Measurements from ENCODE around the gene P2RX3.
"Not testable (repeated sequence)": the region's sequence is repeated elsewhere in the genome, so short reads cannot be mapped to it uniquely, and the experiment has no call there.

Gene P2RX3

GRCh38 chr11:57403003-57403801 lies 65.0 kb downstream of the P2RX3 start:
- DNase-seq = not testable (repeated sequence)

- DNase-seq = peak; percentile 58 to 59
Measured at GRCh38 chr11:57403802-57404147, 65.6 kb downstream of the P2RX3 start.

DNA sequence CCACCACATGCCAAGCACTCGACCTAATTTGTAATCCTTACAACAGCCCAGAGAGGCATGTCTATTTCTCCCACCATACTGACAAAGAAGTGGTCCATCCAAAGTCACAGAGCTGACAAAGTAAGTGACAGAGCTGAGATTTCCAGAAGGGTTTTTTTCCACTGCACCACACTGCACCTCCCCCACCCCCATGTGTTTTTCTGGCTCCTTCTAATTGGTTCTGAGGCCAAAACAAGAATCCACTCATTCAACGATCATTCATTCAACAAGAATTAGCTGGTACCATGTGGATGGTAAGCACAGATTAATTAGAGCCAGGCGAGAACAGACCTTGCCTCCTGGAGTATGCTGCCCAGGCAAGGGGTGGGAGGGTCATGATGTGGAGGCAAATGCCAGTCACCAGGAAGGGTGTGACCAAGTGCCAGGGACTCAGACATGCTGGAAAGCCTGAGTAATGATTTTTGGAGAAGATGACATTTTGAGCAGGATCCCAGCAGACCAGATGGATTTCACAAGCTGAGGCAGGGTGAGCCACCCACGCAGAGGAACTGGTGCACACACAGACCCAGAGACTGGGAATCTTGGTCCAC lies 67.2 kb downstream of the P2RX3 start:
- peak; percentile 59 to 88 for DNase-seq

- DNase-seq = peak; percentile 67 to 83
Measured at GRCh38 chr11:57406337-57406904, 68.3 kb downstream of the P2RX3 start.

DNA sequence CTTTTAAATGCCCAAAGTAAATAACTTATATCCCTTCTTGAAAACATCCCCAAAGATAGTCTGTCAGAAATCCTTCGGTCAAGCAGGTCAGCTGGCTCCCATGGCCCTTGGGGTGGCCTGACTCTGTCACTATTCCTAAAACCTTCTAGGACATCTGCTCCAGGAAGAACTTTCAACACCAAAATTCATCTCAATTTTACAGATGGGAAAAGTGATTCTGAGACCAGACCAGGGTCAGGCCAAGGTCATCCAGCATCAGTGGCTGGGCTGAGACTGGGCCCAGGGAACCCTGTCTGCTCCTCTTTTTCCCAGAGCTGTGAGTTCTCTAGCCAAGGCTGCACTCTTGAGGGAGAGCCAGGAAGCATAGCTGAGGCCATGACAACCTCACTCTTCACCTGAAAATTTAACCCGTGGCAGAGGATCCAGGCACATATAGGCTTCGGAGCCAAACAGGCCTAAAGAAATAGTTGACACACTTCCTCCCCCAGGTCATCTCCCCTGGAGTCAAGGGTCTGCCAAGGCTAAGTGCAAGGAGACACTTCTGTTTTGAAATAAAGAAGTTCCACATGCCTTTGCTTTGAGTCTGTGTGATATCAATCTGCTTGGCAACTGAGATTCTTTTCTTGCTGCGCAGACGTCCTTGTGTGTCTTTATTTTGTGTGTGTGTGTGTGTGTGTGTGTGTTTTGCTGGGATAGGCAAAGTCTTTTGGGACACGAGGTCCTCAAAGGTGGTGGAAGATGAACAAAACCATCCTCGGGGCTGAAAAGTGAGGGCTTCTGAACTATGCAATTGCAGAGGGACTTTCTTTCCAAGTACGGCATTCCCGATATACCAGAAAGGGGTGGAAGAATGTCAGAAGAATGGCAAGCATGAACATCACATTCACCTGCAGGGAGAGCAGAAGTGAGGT lies 69.1 kb downstream of the P2RX3 start:
- DNase-seq = no peak

GRCh38 chr11:57407941-57408475 lies 69.9 kb downstream of the P2RX3 start:
- DNase-seq = no peak

DNA sequence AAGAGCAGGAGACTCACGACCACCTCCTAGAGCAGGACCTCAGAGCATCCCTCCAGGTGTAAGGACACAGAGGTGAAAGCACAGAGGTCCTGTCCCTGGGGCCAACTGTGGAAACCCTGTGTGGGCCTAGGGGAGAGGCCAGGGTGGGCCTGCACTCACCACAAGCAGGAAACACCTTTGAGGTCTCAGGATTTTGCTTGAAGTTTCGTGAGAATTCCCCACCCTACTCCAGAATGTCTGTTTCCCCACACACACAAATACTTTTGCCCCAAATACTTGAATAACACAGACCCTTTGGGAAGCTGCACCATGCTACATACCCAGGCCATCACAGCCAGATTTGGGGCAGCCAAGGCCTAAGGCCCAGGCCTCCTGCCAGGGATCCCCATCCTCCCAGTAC lies 70.6 kb downstream of the P2RX3 start:
- no peak for DNase-seq

DNA sequence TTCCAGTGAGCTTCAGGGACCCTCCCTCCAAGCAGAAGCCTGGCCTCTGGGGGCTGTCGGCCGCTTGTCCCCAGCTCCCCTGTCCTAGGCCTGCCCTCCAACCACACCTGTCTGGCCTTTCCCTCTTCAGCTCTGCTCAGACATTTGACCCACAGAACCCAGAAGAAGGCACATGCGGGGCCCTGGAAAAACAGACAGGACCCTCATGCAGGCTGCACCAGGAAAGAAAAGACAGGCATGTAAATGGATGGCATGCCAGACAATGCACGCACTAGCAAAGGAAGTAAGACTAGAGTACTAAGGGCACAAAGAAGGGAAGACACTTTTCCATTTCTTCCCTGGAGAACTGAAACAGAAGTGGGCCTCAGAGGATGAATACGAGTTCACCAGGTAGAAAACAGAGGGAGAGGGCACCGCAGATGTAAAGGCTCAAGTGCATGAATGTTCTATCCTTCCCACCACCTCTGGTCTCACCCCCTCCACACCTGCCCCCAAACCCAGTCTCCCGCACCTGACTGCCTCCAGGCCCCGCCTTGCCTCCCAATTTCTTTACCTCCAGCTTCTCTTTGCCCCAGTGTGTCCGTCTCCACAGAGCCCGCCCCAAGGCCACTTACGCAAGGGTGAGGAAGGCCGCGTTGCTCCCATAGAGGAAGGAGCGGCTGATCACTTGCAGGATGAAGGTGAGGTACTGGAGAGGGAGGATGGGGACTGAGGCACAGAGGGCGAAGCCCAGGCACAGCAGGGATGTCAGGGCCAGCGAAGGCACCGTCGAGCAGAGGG lies 71.4 kb downstream of the P2RX3 start:
- no peak for DNase-seq

DNA sequence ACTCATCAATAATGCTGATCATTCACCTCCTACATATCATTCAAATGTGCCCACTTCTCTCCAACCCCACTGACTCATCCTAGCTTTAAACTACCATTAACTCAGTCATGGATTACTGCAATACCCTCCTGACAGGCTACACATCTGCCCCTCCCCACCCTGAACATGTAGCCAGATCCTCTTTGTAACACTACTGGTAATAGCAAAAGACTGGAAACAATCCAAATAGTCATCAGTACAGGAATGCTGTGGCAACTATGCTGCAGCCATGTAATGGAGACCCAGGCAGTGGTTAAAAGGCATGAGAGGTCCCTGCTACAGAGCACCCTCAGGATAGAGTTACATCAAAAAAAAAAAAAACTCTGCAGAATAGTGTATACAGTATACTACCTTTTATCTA lies 72.1 kb downstream of the P2RX3 start:
- peak; percentile 39 to 52 for DNase-seq

GRCh38 chr11:57413681-57414080 lies 75.5 kb downstream of the P2RX3 start:
- DNase-seq = no peak

GRCh38 chr11:57414612-57415212 lies 76.6 kb downstream of the P2RX3 start:
- no peak for DNase-seq

GRCh38 chr11:57416436-57416835 lies 78.3 kb downstream of the P2RX3 start:
- no peak for DNase-seq

- DNase-seq = no peak
Measured at GRCh38 chr11:57417056-57417455, 78.9 kb downstream of the P2RX3 start.

GRCh38 chr11:57418131-57418530 lies 80.0 kb downstream of the P2RX3 start:
- DNase-seq = no peak

- no peak for DNase-seq
Measured at GRCh38 chr11:57419146-57419545, 81.0 kb downstream of the P2RX3 start.

GRCh38 chr11:57421066-57421465 lies 82.9 kb downstream of the P2RX3 start:
- DNase-seq = no peak

DNA sequence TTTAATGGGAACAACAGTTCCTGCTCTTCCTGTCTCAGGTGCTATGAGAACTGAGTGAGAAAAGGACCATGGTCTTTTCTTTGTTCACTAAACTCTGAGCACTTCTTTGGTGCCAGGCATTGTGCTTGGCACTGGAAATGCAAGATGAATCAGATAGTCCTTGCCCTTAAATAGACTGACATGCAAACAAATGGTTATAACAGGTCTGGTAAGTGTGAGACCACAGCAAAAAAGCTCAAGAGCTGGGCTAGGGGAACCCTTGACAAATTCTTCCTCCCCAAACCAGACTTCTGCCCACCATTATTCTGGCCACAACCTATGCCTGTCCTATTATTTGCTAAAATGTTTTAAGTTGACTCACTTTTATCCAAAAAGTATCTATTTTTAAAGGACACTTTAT lies 83.7 kb downstream of the P2RX3 start:
- no peak for DNase-seq
